Gastrocnemius medialis (tissue), 4 donors: ENCODE data around the gene KIF13A.

ENCODE experiments used
- CTCF ChIP-seq, 5 experiments: fragments of 450-650 bp in 3 of 5; fragments of 200-600 bp in 2 of 5; sonication (generic) in 2 of 5; IDR thresholded peaks in 4 of 5; conservative IDR thresholded peaks in 1 of 5; 1 replicate in 4 of 5; 2 replicates in 1 of 5; pipeline ENCODE4 v1.5.1; 2016 to 2019; ENCODE audit warnings: antibody characterized with exemption in 5 of 5, mild to moderate bottlenecking in 3 of 5, moderate library complexity in 3 of 5
- POLR2A ChIP-seq, 2 donors: fragments of 450-650 bp; IDR thresholded peaks; one replicate each; pipeline ENCODE4 v1.6.1; 2017; ENCODE audit warnings: antibody characterized with exemption in 2 of 2, mild to moderate bottlenecking in 2 of 2, moderate library complexity in 2 of 2

GRCh38 chr6:17730078-17730704 lies 257.2 kb downstream of the KIF13A start:
- TF ChIP-seq POLR2A (IDR thresholded peaks at IDR 0.05) (no peak), CTCF (IDR thresholded peaks at IDR 0.05 in 4 of 5, conservative IDR thresholded peaks at IDR 0.05 in 1 of 5) (no peak)
